HEK293 (cell line): Measurements from ENCODE around the gene OR6X1.
"Not testable (repeated sequence)": the region's sequence is repeated elsewhere in the genome, so short reads cannot be mapped to it uniquely, and the experiment has no call there.

ENCODE experiments used
- CTCF ChIA-PET: fragments of 350-600 bp; formaldehyde crosslinking; extraction: SDS; loops from one replicate; lab custom pipeline; 2021; ENCODE audit warnings: antibody characterized with exemption; lab: Yijun Ruan, JAX
- POLR2A ChIA-PET: fragments of 300-600 bp; formaldehyde crosslinking; extraction: SDS; loops from one replicate; lab custom pipeline; 2020; ENCODE audit warnings: antibody characterized with exemption, inconsistent platforms; lab: Yijun Ruan, JAX
- H3K27ac ChIP-seq: fragments of 200-500 bp; sonication (Bioruptor generic); 2 replicates; pipeline ENCODE4 v1.5.1; 2014; ENCODE audit warnings: low read depth, low read length, control low read depth, inconsistent platforms; ENCODE audit errors: extremely low read depth
- H3K36me3 ChIP-seq, 2 experiments: fragments of 200-500 bp in 1 of 2; sonication (Bioruptor generic) in 1 of 2; 1 replicate in 1 of 2; 2 replicates in 1 of 2; pipeline ENCODE4 v1.5.1; 2014 to 2017; ENCODE audit warnings: inconsistent platforms in 2 of 2, low read length in 2 of 2; ENCODE audit not compliant: control insufficient read depth in 2 of 2, insufficient read depth in 1 of 2
- H3K4me1 ChIP-seq: fragments of 200-500 bp; sonication (Bioruptor generic); 2 replicates; pipeline ENCODE4 v1.5.1; 2014; ENCODE audit warnings: mild to moderate bottlenecking, low read length, inconsistent platforms; ENCODE audit not compliant: control insufficient read depth, insufficient read depth
- H3K4me3 ChIP-seq: 2 replicates; pipeline ENCODE4 v1.5.1; 2011; ENCODE audit warnings: low read depth, mild to moderate bottlenecking, control low read depth, low read length, moderate library complexity
- H3K9me3 ChIP-seq: fragments of 200-500 bp; sonication (Bioruptor generic); 2 replicates; pipeline ENCODE4 v1.5.1; 2014; ENCODE audit warnings: low read depth, low read length, inconsistent platforms; ENCODE audit not compliant: control insufficient read depth, insufficient read depth
- GFI1B ChIP-seq: fragments of 450-650 bp; formaldehyde crosslinking; IDR thresholded peaks from 2 replicates; pipeline ENCODE4 v1.5.1; 2016; ENCODE audit warnings: missing biosample characterization, missing genetic modification characterization
- KLF10 ChIP-seq: fragments of 450-650 bp; IDR thresholded peaks from 2 replicates; pipeline ENCODE4 v1.5.1; 2018; ENCODE audit warnings: missing biosample characterization, mild to moderate bottlenecking, missing genetic modification characterization
- OSR2 ChIP-seq: fragments of 450-650 bp; formaldehyde crosslinking; IDR thresholded peaks from 2 replicates; pipeline ENCODE4 v1.5.1; 2016; ENCODE audit warnings: missing biosample characterization, missing genetic modification characterization
- ZFP3 ChIP-seq: fragments of 450-650 bp; formaldehyde crosslinking; IDR thresholded peaks from 2 replicates; pipeline ENCODE4 v1.5.1; 2016; ENCODE audit warnings: low read depth, missing biosample characterization, missing genetic modification characterization
- ZFP69B ChIP-seq: fragments of 450-650 bp; formaldehyde crosslinking; IDR thresholded peaks from 2 replicates; pipeline ENCODE4 v1.5.1; 2016; ENCODE audit warnings: missing biosample characterization, missing genetic modification characterization
- ZNF138 ChIP-seq: fragments of 450-650 bp; formaldehyde crosslinking; IDR thresholded peaks from 2 replicates; pipeline ENCODE4 v1.5.1; 2016; ENCODE audit warnings: missing biosample characterization, missing genetic modification characterization, borderline replicate concordance
- ZNF146 ChIP-seq: fragments of 450-650 bp; formaldehyde crosslinking; IDR thresholded peaks from 2 replicates; pipeline ENCODE4 v1.5.1; 2016; ENCODE audit warnings: missing biosample characterization, missing genetic modification characterization
- ZNF211 ChIP-seq: fragments of 450-650 bp; formaldehyde crosslinking; IDR thresholded peaks from 2 replicates; pipeline ENCODE4 v1.5.1; 2016; ENCODE audit warnings: low read depth, missing biosample characterization, missing genetic modification characterization
- ZNF302 ChIP-seq: fragments of 450-650 bp; formaldehyde crosslinking; IDR thresholded peaks from 2 replicates; pipeline ENCODE4 v1.5.1; 2016; ENCODE audit warnings: missing biosample characterization, missing genetic modification characterization, low read depth
- ZNF510 ChIP-seq: fragments of 450-650 bp; formaldehyde crosslinking; IDR thresholded peaks from 2 replicates; pipeline ENCODE4 v1.5.1; 2018; ENCODE audit warnings: mild to moderate bottlenecking, missing genetic modification characterization, missing biosample characterization; ENCODE audit not compliant: insufficient replicate concordance
- ZNF514 ChIP-seq: fragments of 450-650 bp; formaldehyde crosslinking; IDR thresholded peaks from 2 replicates; pipeline ENCODE4 v1.5.1; 2016; ENCODE audit warnings: missing biosample characterization, missing genetic modification characterization
- ZNF529 ChIP-seq: fragments of 450-650 bp; formaldehyde crosslinking; IDR thresholded peaks from 2 replicates; pipeline ENCODE4 v1.5.1; 2017; ENCODE audit warnings: missing genetic modification characterization, missing biosample characterization; ENCODE audit not compliant: insufficient replicate concordance
- ZNF629 ChIP-seq: fragments of 450-650 bp; formaldehyde crosslinking; IDR thresholded peaks from 2 replicates; pipeline ENCODE4 v1.5.1; 2017; ENCODE audit warnings: missing biosample characterization, missing genetic modification characterization
- ZNF654 ChIP-seq: fragments of 450-650 bp; formaldehyde crosslinking; IDR thresholded peaks from 2 replicates; pipeline ENCODE4 v1.5.1; 2016; ENCODE audit warnings: low read depth, missing biosample characterization, missing genetic modification characterization
- ZNF658 ChIP-seq: fragments of 450-650 bp; formaldehyde crosslinking; IDR thresholded peaks from 2 replicates; pipeline ENCODE4; 2016; ENCODE audit warnings: missing biosample characterization, missing genetic modification characterization
- ZNF707 ChIP-seq: fragments of 450-650 bp; formaldehyde crosslinking; IDR thresholded peaks from 2 replicates; pipeline ENCODE4 v1.5.1; 2016; ENCODE audit warnings: missing biosample characterization, missing genetic modification characterization
- ZNF768 ChIP-seq: fragments of 450-650 bp; formaldehyde crosslinking; IDR thresholded peaks from 2 replicates; pipeline ENCODE4 v1.5.1; 2018; ENCODE audit warnings: missing biosample characterization, mild to moderate bottlenecking, missing genetic modification characterization
- ZSCAN23 ChIP-seq: fragments of 450-650 bp; formaldehyde crosslinking; IDR thresholded peaks from 2 replicates; pipeline ENCODE4 v1.5.1; 2016; ENCODE audit warnings: missing biosample characterization, missing genetic modification characterization
- ZXDB ChIP-seq: fragments of 450-650 bp; formaldehyde crosslinking; IDR thresholded peaks from 2 replicates; pipeline ENCODE4 v1.5.1; 2016; ENCODE audit warnings: missing biosample characterization, missing genetic modification characterization
- TF ChIP-seq, protein P1 (sequence below): fragments of 450-650 bp; formaldehyde crosslinking; IDR thresholded peaks from 2 replicates; pipeline ENCODE4 v1.5.1; 2016; ENCODE audit warnings: missing biosample characterization, missing genetic modification characterization
- TF ChIP-seq, protein P2 (sequence below): fragments of 450-650 bp; formaldehyde crosslinking; IDR thresholded peaks from 2 replicates; pipeline ENCODE4 v1.5.1; 2016; ENCODE audit warnings: missing biosample characterization, missing genetic modification characterization
- TF ChIP-seq, protein P3 (sequence below): fragments of 450-650 bp; formaldehyde crosslinking; IDR thresholded peaks from 2 replicates; pipeline ENCODE4 v1.5.1; 2016; ENCODE audit warnings: missing biosample characterization, missing genetic modification characterization
- TF ChIP-seq, protein P4 (sequence below): fragments of 450-650 bp; IDR thresholded peaks from 2 replicates; pipeline ENCODE4 v1.5.1; 2018; ENCODE audit warnings: missing biosample characterization, missing genetic modification characterization

Gene OR6X1

DNA sequence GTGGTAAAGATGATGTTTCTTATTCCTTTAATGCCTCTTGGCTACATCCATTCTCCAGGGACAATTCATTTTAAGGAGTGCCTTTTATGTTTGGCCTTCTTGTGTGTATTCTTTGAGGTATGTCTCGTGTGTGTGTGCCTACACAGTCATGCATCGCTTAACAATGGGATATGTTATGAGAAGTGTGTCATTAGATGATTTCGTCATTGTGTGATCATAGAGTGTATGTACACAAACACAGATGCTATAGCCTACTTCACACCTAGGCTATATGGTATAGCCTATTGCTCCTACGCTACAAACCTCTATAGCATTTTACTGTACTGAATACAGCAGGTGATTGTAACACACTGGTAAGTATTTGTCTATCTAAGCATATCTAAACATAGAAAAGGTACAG lies 35.8 kb downstream of the OR6X1 start:
- POLR2A ChIA-PET = no interaction called here
- CTCF ChIA-PET = interaction anchor here (0.9 to 2.2 kb wide), 2 partner anchors 10 to 77 kb away, joined by 4 to 23 read pairs; no protein-coding TSS in a partner anchor
- Histone ChIP-seq H3K4me3 (no peak overlapping the region), H3K9me3 (no peaks in the 10 kb centered on the region), H3K27ac (no peak overlapping the region), H3K36me3 (no peaks in the 10 kb centered on the region), H3K4me1 (no peaks in the 10 kb centered on the region)
- TF ChIP-seq ZXDB (tag by site-specific recombination) (no peak), ZNF138 (no peak), ZSCAN23 (tag by site-specific recombination) (no peak), KLF10 (no peak), ZNF658 (tag by site-specific recombination) (no peak)
- TF ChIP-seq, protein P1, sequence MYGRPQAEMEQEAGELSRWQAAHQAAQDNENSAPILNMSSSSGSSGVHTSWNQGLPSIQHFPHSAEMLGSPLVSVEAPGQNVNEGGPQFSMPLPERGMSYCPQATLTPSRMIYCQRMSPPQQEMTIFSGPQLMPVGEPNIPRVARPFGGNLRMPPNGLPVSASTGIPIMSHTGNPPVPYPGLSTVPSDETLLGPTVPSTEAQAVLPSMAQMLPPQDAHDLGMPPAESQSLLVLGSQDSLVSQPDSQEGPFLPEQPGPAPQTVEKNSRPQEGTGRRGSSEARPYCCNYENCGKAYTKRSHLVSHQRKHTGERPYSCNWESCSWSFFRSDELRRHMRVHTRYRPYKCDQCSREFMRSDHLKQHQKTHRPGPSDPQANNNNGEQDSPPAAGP (tag by site-specific recombination) = no peak

DNA sequence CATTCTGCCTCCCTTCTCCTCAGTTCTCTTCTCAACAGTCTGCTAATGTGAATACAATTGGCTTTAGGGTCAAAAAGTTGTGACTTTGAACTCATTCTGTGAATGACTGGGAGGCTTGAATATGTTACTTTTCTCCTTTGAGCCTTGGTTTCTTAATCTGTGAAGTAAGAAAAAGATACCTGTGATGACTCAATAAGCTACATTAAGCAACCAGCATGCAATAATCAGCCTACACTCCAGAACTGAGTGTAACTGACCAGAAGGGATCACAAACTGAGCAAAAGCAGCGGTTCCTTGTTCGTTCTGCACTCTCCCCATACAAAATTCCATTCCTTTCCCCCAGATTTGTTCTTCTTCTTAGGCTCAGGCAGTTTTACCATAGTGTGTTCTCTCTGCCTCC lies 36.3 kb downstream of the OR6X1 start:
- Histone ChIP-seq H3K9me3 (no peaks in the 10 kb centered on the region), H3K27ac (no peak overlapping the region), H3K36me3 (no peaks in the 10 kb centered on the region), H3K4me3 (no peak overlapping the region), H3K4me1 (no peaks in the 10 kb centered on the region)
- POLR2A ChIA-PET = interaction anchor here (1.2 kb wide), 1 partner anchor 11 kb away, joined by 3 read pairs; no protein-coding TSS in a partner anchor
- CTCF ChIA-PET = interaction anchor here (0.8 kb wide), 1 partner anchor 138 kb away, joined by 3 read pairs; no protein-coding TSS in a partner anchor
- TF ChIP-seq GFI1B = no peak
- TF ChIP-seq ZNF514 (tag by site-specific recombination) = no peak

DNA sequence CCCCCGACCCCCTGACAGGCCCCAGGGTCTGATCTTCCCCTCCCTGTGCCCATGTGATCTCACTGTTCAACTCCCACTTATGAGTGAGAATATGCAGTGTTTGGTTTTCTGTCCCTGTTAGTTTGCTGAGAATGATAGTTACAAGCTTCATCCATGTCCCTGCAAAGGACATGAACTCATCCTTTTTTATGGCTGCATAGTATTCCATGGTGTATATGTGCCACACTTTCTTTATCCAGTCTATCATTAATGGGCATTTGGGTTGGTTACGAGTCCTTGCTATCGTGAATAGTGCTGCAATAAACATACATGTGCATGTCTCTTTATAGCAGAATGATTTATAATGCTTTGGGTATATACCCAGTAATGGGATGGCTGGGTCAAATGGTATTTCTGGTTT lies 41.7 kb downstream of the OR6X1 start:
- H3K4me3 ChIP-seq, H3K9me3 ChIP-seq, H3K4me1 ChIP-seq, H3K27ac ChIP-seq, H3K36me3 ChIP-seq, POLR2A ChIA-PET: not testable (repeated sequence)
- CTCF ChIA-PET = interaction anchor here (0.6 to 12.3 kb wide), 6 partner anchors 7 to 73 kb away, joined by 3 to 310 read pairs (median 16); partner anchors contain the start of gene SCN3B
- peak; percentile 77 for TF ChIP-seq ZNF146 (tag by site-specific recombination)

DNA sequence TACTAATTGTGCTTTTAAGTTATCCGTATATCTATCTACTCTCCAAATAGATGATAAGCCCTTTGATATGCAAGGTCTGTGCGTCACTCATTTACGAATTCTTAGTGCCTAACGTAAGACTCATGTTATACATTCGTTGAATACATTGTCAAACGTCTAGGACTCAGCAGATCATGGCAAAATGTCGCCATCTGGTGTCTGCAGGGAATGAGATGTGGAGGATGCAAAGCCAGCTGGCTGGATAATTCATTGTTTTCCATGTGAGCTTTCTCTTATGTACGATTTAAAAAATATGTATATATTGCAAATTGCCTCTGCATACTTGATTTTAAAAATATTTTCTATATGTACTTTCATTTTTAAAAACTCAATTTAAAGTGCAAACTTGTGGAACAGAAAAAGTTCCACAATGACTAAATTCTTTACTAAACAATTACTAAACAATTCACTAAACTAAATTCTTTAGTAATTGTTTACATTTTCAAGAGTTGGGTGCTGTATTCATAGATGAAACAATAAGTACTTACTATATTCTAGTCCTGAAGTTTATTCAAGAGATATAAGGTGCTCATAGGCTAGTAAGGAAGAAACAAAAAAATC lies 46.6 kb downstream of the OR6X1 start:
- H3K36me3 ChIP-seq = no peaks in the 10 kb centered on the region
- H3K4me1 ChIP-seq = no peaks in the 10 kb centered on the region
- POLR2A ChIA-PET = interaction anchor here (1.2 kb wide), 1 partner anchor 54 kb away, joined by 3 read pairs; no protein-coding TSS in a partner anchor
- CTCF ChIA-PET = interaction anchor here (0.5 to 12.3 kb wide), 37 partner anchors 8 to 1523 kb away, joined by 3 to 310 read pairs (median 5); partner anchors contain the start of gene SCN3B
- no peak overlapping the region for H3K27ac ChIP-seq
- H3K4me3 ChIP-seq = no peak overlapping the region
- H3K9me3 ChIP-seq = no peaks in the 10 kb centered on the region
- TF ChIP-seq ZNF707 (tag by site-specific recombination) (no peak), ZNF211 (tag by site-specific recombination) (no peak), ZFP3 (tag by site-specific recombination) (no peak), ZNF768 (tag by site-specific recombination) (no peak), OSR2 (tag by site-specific recombination) (no peak), ZNF302 (tag by site-specific recombination) (no peak), ZNF529 (tag by site-specific recombination) (no peak), GFI1B (no peak), ZNF654 (peak; percentile 78), ZNF510 (tag by site-specific recombination) (no peak), ZNF629 (tag by site-specific recombination) (no peak), ZFP69B (tag by site-specific recombination) (no peak)
- TF ChIP-seq, protein P2, sequence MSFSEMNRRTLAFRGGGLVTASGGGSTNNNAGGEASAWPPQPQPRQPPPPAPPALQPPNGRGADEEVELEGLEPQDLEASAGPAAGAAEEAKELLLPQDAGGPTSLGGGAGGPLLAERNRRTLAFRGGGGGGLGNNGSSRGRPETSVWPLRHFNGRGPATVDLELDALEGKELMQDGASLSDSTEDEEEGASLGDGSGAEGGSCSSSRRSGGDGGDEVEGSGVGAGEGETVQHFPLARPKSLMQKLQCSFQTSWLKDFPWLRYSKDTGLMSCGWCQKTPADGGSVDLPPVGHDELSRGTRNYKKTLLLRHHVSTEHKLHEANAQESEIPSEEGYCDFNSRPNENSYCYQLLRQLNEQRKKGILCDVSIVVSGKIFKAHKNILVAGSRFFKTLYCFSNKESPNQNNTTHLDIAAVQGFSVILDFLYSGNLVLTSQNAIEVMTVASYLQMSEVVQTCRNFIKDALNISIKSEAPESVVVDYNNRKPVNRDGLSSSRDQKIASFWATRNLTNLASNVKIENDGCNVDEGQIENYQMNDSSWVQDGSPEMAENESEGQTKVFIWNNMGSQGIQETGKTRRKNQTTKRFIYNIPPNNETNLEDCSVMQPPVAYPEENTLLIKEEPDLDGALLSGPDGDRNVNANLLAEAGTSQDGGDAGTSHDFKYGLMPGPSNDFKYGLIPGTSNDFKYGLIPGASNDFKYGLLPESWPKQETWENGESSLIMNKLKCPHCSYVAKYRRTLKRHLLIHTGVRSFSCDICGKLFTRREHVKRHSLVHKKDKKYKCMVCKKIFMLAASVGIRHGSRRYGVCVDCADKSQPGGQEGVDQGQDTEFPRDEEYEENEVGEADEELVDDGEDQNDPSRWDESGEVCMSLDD = no peak
- TF ChIP-seq, protein P3, sequence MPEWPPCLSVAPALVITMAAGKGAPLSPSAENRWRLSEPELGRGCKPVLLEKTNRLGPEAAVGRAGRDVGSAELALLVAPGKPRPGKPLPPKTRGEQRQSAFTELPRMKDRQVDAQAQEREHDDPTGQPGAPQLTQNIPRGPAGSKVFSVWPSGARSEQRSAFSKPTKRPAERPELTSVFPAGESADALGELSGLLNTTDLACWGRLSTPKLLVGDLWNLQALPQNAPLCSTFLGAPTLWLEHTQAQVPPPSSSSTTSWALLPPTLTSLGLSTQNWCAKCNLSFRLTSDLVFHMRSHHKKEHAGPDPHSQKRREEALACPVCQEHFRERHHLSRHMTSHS (tag by site-specific recombination) = no peak
- TF ChIP-seq, protein P4, sequence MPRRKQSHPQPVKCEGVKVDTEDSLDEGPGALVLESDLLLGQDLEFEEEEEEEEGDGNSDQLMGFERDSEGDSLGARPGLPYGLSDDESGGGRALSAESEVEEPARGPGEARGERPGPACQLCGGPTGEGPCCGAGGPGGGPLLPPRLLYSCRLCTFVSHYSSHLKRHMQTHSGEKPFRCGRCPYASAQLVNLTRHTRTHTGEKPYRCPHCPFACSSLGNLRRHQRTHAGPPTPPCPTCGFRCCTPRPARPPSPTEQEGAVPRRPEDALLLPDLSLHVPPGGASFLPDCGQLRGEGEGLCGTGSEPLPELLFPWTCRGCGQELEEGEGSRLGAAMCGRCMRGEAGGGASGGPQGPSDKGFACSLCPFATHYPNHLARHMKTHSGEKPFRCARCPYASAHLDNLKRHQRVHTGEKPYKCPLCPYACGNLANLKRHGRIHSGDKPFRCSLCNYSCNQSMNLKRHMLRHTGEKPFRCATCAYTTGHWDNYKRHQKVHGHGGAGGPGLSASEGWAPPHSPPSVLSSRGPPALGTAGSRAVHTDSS = no peak
